NCI-H2196 treated with DMSO at 0.1 percent for 48 hours (cell line): ENCODE data around the gene RBP3.

ENCODE experiments used
- DNase-seq: peaks from one replicate; lab custom pipeline; 2025; ENCODE audit not compliant: unreplicated experiment; lab: John Stamatoyannopoulos, UW

RBP3 gene

DNA sequence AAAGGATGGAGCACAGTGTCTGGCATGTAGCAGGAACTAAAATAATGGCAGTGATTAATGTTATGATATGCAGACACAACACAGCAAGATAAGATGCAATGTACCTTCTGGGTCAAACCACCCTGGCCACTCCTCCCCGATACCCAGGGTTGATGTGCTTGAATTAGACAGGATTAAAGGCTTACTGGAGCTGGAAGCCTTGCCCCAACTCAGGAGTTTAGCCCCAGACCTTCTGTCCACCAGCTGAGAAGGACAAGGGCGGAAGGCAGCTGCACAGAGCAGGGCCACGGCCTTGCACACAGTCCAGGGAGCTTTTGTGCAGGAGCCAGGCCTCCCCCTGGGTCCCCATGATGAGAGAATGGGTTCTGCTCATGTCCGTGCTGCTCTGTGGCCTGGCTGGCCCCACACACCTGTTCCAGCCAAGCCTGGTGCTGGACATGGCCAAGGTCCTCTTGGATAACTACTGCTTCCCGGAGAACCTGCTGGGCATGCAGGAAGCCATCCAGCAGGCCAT, at the start of gene RBP3:
Gene RBP3, plus strand, starts transcription at position 226 of the 514 bp plus-strand sequence. Its CDS starts 122 bp downstream, at position 348.
- DNase-seq, result no peak

- DNase-seq, result no peak
Measured at GRCh38 chr10:47298715-47299114, 49.4 kb upstream of the RBP3 start.

DNA sequence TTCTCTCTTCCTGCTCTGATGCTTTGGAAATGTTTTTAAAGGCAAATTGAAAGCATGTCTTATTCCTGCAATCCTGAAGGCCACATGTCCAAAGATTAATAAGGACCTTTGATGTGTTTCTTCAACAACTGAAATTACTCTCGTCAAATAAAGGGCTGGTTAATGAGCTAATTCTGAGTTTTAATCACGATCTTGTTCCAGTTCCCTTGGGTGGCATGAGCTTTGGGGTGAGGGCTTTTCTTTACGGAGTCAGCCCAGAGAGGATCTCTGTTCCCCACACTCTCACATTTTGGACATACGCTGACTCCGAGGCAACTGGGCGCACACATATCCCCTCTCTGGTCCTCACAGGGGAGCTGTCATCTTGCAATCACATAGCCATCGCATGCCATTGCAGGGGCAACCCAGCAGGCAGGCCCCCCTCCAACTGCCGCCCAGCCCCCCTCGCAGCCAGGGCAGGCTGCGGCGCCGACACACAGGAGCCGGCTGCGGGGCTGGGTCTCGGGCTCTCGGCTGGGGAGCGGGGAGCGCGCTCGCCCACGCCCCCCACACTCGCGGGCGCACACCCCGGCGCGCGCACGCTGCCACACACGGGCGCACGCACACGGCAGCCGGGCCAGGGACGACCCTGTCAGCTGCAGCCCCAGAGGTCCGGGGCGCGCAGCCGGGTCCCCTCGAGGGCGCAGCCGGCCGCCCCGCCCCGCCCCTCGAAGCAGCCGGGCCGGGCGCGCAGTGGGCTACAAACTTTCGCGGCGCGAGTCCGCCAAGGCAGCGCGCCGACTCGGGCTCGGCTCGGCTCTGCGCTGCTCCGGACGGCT, 48.3 kb upstream of the RBP3 start, which contains the start of gene GDF10:
Gene GDF10, plus strand, starts transcription at position 587 of the 818 bp plus-strand sequence. CDS start 455 bp downstream, outside the sequence.
- DNase-seq, result no peak

GRCh38 chr10:47300429-47300931, 47.7 kb upstream of the RBP3 start:
- DNase-seq, result no peak

DNA sequence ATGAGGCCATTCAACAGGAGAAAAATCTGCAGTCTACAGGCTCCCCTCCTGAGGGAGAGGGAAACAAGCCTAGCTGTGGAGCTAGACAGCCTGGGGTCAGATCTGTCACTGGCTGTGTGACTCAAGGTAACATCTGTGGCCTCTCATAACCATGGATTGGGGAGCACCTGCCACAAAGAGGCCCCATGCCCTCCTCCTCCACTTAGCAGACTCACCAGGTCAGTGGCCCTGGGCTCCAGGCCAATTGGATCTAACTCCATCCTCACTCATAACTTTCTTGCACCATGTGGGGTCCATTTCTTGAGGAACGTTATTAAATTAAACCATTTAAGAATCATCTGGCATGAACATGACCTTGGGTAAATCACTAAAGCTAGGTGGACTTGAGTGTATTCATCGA, 46.3 kb upstream of the RBP3 start:
- DNase-seq, result no peak

DNA sequence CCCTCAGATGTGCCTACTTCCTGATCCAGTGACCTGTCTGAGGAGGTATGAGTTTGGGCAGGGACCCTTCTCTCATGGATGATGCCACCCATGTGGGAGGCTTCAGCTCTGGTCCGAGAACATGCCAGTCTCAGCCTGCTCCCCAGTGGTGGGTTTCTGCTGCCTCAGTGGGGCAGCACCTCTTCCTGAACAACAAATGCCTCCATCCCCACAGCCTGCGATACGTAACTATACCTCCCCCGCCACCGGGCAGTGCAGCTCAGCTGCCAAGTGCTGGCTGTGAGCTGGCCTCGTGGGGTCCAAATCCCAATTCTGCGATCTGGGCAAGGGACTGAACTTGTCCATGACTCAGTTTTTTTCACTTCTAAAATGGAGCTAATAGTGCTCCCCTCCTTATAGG, 45.1 kb upstream of the RBP3 start:
- DNase-seq, result no peak

DNA sequence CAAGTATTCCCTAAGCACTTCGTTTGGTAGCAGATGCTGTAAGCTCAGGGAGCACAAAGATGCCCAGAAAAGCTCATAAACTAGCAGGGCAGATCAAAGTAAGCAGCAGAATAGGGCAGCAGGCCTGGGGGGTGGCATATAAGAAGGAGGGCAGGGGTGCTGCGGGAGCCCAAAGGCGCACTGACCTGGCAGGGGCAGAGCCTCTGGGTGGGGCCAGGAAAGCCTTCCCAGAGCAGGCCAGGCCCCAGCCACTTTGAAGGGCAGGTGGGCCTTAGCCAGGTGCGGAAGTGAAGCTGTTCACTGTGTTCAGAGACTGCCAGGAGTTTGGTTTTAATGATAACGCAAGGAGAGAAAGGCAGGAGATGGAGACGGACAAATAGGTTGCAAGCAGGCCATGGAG, 44.3 kb upstream of the RBP3 start:
- no peak for DNase-seq

DNA sequence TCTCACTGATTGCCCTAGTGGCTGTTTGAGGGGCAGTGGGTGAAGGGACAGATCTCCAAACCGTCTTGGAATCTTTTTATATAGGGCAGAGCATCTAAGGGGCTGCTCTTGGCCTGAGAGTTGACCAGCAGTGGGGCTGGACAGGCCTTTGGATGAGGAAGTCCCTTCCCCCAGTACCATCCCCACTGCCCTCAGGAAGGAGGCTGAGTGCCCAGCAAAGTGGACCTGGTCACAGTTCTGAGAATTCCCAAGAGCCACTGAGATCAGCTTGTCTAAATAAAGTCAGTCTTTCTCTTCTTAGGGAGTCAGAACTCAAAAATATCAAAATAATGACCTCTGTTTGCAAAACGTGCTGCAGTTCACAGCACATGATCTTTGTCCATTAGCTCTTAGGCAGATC, 42.6 kb upstream of the RBP3 start:
- no peak for DNase-seq

GRCh38 chr10:47306387-47307210, 41.6 kb upstream of the RBP3 start:
- no peak for DNase-seq

- DNase-seq, result no peak
Measured at GRCh38 chr10:47307381-47307780, 40.8 kb upstream of the RBP3 start.

- no peak for DNase-seq
Measured at GRCh38 chr10:47308775-47309174, 39.4 kb upstream of the RBP3 start.

- no peak for DNase-seq
Measured at GRCh38 chr10:47309408-47310089, 38.6 kb upstream of the RBP3 start.

DNA sequence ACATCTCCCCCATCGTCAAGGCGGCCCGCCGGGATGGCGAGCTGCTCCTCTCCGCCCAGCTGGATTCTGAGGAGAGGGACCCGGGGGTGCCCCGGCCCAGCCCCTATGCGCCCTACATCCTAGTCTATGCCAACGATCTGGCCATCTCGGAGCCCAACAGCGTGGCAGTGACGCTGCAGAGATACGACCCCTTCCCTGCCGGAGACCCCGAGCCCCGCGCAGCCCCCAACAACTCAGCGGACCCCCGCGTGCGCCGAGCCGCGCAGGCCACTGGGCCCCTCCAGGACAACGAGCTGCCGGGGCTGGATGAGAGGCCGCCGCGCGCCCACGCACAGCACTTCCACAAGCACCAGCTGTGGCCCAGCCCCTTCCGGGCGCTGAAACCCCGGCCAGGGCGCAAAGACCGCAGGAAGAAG, 38.1 kb upstream of the RBP3 start:
- no peak for DNase-seq

- DNase-seq, result peak; percentile 24
Measured at GRCh38 chr10:47311193-47311931, 36.8 kb upstream of the RBP3 start.

DNA sequence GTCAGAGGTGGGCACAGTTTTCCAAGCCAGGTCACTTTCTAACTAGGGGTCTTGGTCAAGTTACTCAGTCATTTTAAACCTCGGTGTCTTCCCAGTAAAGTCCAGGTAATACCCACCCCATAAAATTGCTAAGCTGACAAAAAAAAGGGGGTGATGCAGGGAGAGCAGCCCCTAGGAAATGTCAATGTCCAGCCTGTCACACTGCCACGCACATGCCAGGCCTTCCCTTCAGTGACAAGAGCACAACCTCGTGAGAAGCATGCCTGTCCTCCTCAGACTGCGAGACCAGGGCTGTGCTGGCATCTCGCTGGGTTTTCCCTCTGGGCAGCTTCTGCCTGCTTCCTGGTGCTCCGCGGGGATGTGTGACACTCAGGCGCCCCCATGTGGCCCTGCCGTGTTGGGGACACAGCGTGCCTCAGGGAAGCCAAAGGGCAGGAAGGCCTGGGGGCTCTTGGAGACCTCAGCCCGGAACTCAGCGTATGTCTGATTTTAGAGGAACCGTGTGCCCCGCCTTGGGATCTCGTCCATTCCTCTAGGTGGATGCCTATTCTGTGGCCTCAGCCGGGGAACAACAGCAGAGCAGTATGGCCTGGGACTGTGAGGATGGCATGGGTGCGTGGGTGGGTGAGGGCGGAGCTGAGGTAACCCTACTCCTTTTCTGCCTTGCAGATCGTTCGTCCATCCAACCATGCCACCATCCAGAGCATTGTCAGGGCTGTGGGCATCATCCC, 36.1 kb upstream of the RBP3 start:
- DNase-seq, result peak; percentile 7

DNA sequence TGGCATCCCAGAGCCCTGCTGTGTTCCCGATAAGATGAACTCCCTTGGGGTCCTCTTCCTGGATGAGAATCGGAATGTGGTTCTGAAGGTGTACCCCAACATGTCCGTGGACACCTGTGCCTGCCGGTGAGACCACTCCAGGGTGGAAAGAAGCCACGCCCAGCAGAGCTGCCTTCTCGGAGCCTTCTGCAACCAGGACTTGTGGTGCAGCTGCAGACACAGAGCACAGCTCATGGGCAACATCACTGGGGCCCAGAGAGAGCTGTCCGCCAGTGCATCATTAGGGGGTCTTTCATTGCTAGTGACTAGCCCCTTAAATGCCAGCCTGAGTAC, 35.5 kb upstream of the RBP3 start:
- no peak for DNase-seq

- no peak for DNase-seq
Measured at GRCh38 chr10:47314416-47314970, 33.7 kb upstream of the RBP3 start.

DNA sequence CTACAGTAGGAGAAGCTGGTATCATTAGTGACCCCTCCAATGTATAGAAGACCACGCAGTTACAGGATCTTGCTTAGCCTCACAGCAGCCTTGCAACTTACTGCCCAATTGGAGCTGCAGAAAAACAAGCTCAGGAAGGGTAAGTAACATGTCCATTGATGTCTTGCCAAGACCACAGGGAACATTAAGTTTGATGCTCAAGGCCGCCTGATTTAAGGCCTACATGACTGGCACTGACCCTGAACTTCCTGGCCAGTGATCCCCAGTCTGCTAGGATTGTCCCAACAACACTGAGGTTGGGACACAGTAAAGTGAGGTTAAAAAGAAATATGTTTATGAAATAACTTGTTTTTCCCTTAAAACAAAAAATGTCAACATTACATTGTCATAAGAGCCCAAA, 32.7 kb upstream of the RBP3 start:
- no peak for DNase-seq

DNA sequence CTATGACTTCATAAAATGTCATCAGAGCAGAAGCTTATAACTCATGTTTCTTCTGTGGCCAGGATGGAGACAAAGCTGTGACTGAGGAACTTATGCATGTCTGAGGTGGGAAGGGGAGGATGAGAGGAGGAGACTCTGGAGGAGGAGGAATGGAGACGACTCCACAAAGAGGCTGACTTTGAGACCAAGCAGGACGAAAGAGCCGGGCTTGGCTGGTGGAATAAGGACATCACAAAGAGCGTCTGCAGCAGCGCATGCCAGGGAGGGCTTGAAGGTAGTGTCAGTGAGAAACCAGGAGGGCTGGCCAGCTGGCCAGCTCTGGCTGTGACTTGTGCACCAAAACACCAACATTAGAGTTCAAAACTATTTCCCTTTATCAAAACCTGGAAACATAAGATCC, 32.0 kb upstream of the RBP3 start:
- no peak for DNase-seq

DNA sequence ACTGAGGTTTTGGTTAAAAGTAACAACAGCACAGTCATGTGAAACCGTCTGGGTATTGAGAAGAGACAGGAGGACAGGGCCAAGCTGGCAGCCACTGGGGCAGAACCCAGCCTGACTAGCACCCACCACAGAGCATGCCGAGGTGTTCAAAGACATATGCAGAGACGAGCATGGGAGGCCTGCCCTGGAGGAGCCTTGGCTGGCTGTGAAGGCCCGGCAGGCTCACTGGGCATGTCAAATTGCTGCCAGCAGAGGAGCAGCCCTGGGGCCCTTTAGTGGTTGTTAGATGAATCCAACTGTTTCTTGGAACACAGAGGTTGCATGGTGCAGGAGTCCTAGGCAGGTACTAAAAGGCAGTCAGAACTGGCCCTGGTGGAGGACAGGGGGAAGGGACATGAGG, 30.9 kb upstream of the RBP3 start:
- no peak for DNase-seq
